Lower leg skin (tissue), 3 donors: Measurements from ENCODE around the gene CCSAP.

Source experiments
- POLR2A ChIP-seq, 2 donors: fragments of 450-650 bp; IDR thresholded peaks; one replicate each; pipeline ENCODE4 v1.6.1; 2016 to 2017; ENCODE audit warnings: antibody characterized with exemption in 2 of 2, mild to moderate bottlenecking in 1 of 2, moderate library complexity in 1 of 2
- TF ChIP-seq, protein P1 (sequence below), 3 donors: fragments of 450-650 bp; IDR thresholded peaks; one replicate each; pipeline ENCODE4 v1.5.1; 2016; ENCODE audit warnings: antibody characterized with exemption in 3 of 3, mild to moderate bottlenecking in 3 of 3, moderate library complexity in 2 of 3

DNA sequence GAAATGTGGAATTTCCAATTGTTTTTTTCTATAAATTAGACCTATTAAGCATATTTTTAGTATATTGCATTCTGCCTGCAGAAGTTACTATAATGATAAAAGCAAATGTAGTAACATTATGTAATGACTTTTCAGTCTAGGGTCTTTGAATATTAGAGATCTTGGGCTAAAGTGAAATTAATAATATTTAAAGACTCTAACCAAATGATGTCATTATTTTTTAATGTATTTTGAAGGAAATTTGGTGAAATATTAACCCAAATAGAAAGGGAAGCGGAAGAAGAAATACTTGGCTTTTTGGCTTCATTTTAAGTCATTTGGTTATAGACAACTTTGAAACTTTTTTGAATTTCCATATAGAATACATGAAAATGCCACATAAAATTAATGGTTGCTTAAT, 45.1 kb downstream of the CCSAP start:
- TF ChIP-seq, protein P1, sequence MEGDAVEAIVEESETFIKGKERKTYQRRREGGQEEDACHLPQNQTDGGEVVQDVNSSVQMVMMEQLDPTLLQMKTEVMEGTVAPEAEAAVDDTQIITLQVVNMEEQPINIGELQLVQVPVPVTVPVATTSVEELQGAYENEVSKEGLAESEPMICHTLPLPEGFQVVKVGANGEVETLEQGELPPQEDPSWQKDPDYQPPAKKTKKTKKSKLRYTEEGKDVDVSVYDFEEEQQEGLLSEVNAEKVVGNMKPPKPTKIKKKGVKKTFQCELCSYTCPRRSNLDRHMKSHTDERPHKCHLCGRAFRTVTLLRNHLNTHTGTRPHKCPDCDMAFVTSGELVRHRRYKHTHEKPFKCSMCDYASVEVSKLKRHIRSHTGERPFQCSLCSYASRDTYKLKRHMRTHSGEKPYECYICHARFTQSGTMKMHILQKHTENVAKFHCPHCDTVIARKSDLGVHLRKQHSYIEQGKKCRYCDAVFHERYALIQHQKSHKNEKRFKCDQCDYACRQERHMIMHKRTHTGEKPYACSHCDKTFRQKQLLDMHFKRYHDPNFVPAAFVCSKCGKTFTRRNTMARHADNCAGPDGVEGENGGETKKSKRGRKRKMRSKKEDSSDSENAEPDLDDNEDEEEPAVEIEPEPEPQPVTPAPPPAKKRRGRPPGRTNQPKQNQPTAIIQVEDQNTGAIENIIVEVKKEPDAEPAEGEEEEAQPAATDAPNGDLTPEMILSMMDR (IDR thresholded peaks at IDR 0.05), result no peak
- no peak for TF ChIP-seq POLR2A (IDR thresholded peaks at IDR 0.05)
